Stimulated activated naive B cell treated with anti-CD40 and anti-IgM and Interleukin-4, amounts not matched to agents 10 μg/mL and 1 μg/mL and 100 μg/mL, for 72 hours (primary cell): ENCODE data around the gene SPACA4.
A peak's percentile ranks its signal among the peaks of the same experiment; 100 is the strongest.

Experiments used
- ATAC-seq, 2 donors: fragments of 150-1000 bp; cut with Tn5 transposase; replicated peaks; 2 replicates each; pipeline ENCODE4 v1.10.0; 2021; ENCODE audit warnings: moderate library complexity in 1 of 2
- DNase-seq: peaks from one replicate; pipeline ENCODE4 v3.0.0; 2021
- H3K27ac Mint-ChIP-seq: one replicate; pipeline ENCODE4 v1.8.0; 2022; ENCODE audit warnings: mild to moderate bottlenecking, mixed read lengths
- H3K27me3 Mint-ChIP-seq, 2 donors: one replicate each; pipeline ENCODE4 v1.8.0; 2022; ENCODE audit warnings: mixed read lengths in 2 of 2
- H3K36me3 Mint-ChIP-seq, 2 donors: one replicate each; pipeline ENCODE4 v1.8.0; 2022; ENCODE audit warnings: mixed read lengths in 2 of 2, mild to moderate bottlenecking in 1 of 2
- H3K4me1 Mint-ChIP-seq, 2 donors: one replicate each; pipeline ENCODE4 v1.8.0; 2022; ENCODE audit warnings: mixed read lengths in 2 of 2, mild to moderate bottlenecking in 1 of 2
- H3K4me3 Mint-ChIP-seq, 2 donors: one replicate each; pipeline ENCODE4 v1.8.0; 2022; ENCODE audit warnings: mild to moderate bottlenecking in 2 of 2, mixed read lengths in 2 of 2, moderate library complexity in 1 of 2
- H3K9me3 Mint-ChIP-seq, 2 donors: one replicate each; pipeline ENCODE4 v1.8.0; 2022; ENCODE audit warnings: mixed read lengths in 2 of 2, mild to moderate bottlenecking in 1 of 2

SPACA4 gene

DNA sequence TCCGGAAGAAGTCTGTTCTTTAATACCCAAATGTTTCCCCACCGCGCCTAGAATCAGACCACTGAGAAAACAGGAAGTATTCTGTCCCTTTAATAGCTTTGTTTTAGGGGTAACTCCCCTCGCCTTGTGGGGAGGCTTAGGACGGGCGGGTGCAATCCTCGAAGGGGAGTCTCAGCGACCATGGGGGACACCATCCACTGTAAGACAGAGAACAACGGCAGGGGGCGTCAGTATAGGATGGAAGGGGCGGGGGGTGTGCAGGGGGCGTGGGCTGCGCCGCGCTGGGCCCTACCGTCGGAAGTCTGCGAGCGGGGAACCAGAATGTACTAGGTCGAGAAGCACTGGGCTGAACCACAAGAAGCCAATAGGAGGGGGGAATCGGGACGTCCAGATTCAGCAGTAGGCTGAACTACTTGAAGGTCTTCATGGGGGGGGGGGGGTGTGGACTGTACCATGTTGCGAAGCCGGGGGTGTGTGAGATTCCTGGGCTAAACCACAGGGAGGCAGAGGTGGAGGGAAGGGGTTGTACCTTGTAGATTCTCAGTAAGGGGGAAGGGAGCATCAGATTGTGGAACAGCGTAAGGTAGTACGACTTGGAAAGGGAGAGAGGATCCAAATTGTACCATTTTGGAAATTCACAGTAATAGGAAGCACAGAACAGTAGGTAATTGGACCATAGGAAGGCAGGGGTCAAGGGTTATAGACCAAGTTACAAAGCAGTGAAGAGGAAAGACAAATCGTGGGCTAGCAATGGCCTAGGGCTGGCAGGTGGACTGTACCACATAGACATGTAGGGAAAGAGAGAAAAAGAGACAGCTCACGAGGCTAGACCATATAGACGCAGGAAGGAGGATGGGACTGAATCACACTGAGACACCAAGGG, 31.6 kb downstream of the SPACA4 start:
- Mint-ChIP-seq H3K27me3 (no peaks in the 10 kb centered on the region), H3K4me1 (peaks cover 40 to 58% of the 10 kb centered on the region in 2 donors), H3K9me3 (peaks cover 8 to 9% of the 10 kb centered on the region in 2 donors), H3K36me3 (peaks cover 5 to 16% of the 10 kb centered on the region in 2 donors), H3K4me3 (peak overlapping the region; percentile 88 to 92), H3K27ac (peak overlapping the region; percentile 99)
- ATAC-seq (peak; percentile 30 to 44), DNase-seq (peak; percentile 77)

DNA sequence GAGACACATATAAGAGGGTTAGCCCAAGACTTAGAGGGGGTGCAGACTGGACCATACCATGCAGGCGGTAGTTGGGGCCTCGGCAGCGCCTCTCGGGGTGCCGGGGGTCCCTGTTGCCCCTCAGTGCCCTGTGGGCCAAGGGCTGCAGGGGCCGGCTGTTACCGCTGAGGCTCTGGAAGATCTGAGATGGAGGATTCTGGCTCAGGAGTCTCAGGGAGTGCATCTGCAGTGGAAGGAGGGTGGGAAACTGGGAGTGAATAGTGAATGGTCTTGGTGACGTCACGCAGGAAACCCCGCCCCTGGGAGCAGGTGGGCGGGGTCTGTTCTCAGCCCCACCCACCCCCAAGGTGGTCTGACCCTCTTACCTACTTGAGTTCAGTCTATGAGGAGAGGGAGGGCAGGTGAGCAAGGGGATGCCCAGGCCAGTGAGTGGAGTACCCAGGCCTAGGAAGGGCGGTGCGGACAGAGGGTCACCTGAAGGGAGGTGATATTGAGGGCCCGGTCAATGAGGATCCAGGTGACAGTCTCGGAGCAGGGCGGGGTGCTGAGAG, 32.4 kb downstream of the SPACA4 start:
- peaks cover 5 to 16% of the 10 kb centered on the region in 2 donors for H3K36me3 Mint-ChIP-seq
- peaks cover 8 to 9% of the 10 kb centered on the region in 2 donors for H3K9me3 Mint-ChIP-seq
- DNase-seq (no peak), ATAC-seq (no peak)
- peak overlapping the region; percentile 99 for H3K27ac Mint-ChIP-seq
- H3K4me1 Mint-ChIP-seq, result peaks cover 35 to 51% of the 10 kb centered on the region in 2 donors
- peak overlapping the region; percentile 88 to 92 for H3K4me3 Mint-ChIP-seq
- H3K27me3 Mint-ChIP-seq, result no peaks in the 10 kb centered on the region

DNA sequence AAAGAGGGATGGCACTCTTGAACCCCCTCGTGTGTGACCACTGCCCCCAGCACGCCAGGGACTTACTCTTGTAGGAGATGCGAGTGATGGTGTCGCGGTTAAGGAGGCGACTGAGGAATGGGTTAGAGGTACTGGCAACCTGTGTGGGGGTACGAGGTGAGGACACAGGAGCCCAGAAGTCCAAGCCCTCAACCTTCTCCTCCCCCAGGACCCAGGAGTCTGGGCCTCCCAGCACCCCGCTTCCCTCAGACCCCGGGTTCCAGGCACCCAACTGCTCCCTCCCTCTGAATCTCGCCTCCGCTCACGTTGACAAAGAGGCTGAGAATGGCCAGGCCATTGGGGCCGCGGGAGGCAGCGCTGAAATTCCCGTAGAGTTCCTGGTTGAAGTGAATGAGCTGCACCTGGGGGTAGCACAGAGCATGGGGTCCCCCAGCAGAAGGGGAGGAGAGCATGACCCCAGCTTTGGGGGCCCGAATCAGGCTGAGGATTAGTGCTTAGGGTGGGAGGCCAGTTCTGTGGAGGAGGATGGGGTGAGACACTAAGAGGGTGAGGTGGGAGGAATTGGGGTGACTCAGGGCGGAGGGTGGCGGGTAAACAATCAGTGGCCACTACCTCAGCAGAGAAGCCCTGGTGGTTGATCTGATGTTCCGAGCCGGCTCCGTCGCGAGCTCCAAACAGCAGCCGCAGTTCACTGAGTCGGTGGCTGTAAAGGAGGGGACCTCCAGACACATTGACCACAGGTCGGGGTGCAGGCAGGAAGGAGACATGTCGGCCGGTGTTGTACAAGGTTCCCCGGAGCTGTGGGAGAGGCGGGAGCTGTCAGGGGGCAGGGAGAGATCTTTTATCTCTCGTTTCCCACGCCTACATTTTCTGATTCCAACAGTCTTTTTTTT, 33.2 kb downstream of the SPACA4 start:
- DNase-seq, result no peak
- peak overlapping the region; percentile 99 for H3K27ac Mint-ChIP-seq
- peaks cover 5 to 16% of the 10 kb centered on the region in 2 donors for H3K36me3 Mint-ChIP-seq
- peaks cover 33 to 49% of the 10 kb centered on the region in 2 donors for H3K4me1 Mint-ChIP-seq
- peaks cover 8 to 9% of the 10 kb centered on the region in 2 donors for H3K9me3 Mint-ChIP-seq
- no peak for ATAC-seq
- H3K27me3 Mint-ChIP-seq, result no peaks in the 10 kb centered on the region
- peak overlapping the region; percentile 58 to 92 for H3K4me3 Mint-ChIP-seq

DNA sequence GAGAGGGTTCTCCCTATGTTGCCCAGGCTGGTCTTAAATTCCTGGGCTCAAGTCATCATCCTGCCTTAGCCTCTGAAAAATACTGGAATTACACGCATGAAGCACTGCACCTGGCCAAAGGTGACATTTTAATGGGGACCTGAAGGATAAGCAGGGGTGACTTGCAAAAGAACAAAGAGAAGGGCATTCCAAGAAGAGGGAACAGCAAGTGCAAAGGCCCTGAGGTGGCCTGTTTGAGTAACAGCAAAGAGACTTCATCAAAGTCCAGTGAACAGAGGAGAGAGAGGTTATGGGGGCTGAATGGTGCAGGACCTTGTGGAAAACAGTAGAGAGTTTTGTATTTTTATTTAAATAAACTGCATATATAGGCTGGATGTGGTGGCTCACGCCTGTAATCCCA, 35.3 kb downstream of the SPACA4 start:
- no peaks in the 10 kb centered on the region for H3K27me3 Mint-ChIP-seq
- H3K4me1 Mint-ChIP-seq, result peaks cover 36 to 53% of the 10 kb centered on the region in 2 donors
- no peak overlapping the region for H3K27ac Mint-ChIP-seq
- peaks cover 8 to 9% of the 10 kb centered on the region in 2 donors for H3K9me3 Mint-ChIP-seq
- no peak for ATAC-seq
- no peak overlapping the region for H3K4me3 Mint-ChIP-seq
- DNase-seq, result no peak
- peaks cover 3 to 16% of the 10 kb centered on the region in 2 donors for H3K36me3 Mint-ChIP-seq

DNA sequence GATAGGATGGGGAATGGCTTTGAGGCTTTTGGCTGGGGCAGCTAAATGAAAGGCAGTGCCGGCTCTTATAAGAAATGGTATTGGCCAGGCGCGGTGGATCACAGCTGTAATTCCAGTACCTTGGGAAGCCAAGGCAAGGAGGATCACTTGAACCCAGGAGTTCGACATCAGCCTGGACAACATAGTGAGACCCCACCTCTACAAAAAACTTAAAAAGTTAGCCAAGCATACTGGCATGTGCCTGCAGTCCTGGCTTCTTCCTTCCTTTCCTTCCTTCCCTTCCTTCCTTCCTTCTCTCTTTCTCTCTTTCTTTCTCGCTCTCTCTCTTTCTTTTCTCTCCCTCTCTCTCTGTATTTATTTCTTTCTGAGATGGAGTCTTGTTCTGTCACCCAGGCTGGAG, 36.3 kb downstream of the SPACA4 start:
- Mint-ChIP-seq H3K9me3 (peaks cover 8 to 9% of the 10 kb centered on the region in 2 donors), H3K27me3 (no peaks in the 10 kb centered on the region), H3K4me3 (no peak overlapping the region), H3K27ac (peak overlapping the region; percentile 81), H3K36me3 (peaks cover 3 to 16% of the 10 kb centered on the region in 2 donors), H3K4me1 (peaks cover 38 to 52% of the 10 kb centered on the region in 2 donors)
- DNase-seq (no peak), ATAC-seq (no peak)

DNA sequence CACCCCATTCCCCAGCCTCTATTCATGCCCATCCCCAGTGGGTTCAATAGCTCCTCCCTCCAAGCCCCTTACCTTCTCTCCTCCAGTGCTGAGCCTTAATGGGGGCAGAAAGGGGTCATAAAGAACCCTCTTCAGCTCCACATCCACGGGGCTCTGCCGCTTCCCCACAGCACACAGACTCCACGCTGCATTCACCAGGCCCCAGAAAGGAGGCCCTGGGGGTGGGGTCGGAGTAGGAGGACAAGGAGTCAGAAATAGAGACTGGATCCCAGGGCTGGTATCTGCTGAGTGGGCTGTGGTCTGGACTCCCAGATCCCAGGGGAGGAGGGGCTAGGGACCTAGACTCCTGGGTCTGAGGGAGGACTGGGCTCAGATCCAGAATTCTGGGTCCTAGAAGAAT, 37.8 kb downstream of the SPACA4 start:
- no peak for ATAC-seq
- no peaks in the 10 kb centered on the region for H3K27me3 Mint-ChIP-seq
- H3K4me1 Mint-ChIP-seq, result peaks cover 30 to 40% of the 10 kb centered on the region in 2 donors
- peaks cover 0 to 5% of the 10 kb centered on the region in 2 donors for H3K36me3 Mint-ChIP-seq
- no peak for DNase-seq
- no peak overlapping the region for H3K4me3 Mint-ChIP-seq
- no peak overlapping the region for H3K27ac Mint-ChIP-seq
- H3K9me3 Mint-ChIP-seq, result no peaks in the 10 kb centered on the region

DNA sequence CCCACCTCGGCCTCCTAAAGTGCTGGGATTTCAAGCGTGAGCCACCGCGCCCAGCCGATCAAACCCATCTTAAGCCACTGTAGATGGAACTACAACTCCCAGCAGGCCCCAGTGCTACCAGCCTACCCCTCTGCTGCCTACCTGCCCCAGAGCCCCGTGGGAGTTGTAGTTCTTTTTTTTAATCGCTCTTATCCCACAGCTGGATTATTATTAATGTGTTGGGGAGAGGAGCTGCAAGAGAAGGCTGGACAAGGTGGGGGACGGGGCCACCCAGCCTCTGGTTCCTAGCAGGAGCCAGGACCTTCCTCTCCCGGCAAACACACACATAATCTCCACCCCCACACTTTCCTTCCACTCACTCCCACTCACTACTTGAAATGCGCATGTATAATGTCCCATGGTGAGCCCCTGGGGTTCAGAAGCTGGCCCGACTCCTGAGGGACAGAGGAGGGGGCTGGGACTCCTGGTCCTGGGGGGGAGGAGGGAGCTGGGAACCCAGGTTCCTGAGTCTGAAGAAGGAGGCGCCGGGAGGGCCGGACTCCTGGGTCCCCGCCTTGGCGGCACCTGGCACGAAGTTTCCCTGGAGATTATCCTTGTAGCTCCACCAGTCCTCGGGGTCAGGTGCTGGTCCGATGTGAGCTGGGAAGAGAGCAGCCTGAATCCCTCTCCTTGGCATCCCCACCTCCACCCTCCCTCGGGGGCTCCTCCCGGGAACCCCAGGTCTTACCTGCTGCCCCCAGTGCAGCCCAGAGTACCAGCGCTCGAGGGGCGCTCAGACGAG, 38.5 kb downstream of the SPACA4 start:
- Mint-ChIP-seq H3K4me3 (peak overlapping the region; percentile 80 to 89), H3K36me3 (peaks cover 0 to 3% of the 10 kb centered on the region in 2 donors), H3K4me1 (peaks cover 26 to 39% of the 10 kb centered on the region in 2 donors), H3K9me3 (no peaks in the 10 kb centered on the region), H3K27me3 (no peaks in the 10 kb centered on the region), H3K27ac (peak overlapping the region; percentile 72)
- peak; percentile 77 to 81 for ATAC-seq
- DNase-seq, result peak; percentile 62

DNA sequence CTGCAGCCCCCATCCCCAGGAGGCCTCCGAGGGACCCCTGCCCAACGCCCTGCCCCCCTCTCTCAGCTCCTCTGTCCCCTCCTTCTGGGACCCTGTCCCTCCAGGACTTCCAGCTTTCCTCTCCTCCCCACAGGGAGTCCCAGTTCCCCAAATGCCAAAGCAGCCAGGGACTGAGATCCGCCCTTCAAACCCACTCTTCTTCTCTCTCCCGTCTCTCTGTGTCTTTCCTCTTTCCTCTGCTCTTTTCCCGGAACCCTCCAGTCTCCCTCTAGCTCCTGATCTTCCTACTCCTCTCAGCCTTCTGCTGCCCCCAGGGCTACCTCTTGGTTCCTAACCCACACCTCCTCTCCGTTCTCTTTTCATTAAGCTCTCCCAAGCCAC, 39.1 kb downstream of the SPACA4 start:
- DNase-seq, result no peak
- ATAC-seq, result no peak
- H3K4me3 Mint-ChIP-seq, result peak overlapping the region; percentile 80 to 89
- no peaks in the 10 kb centered on the region for H3K27me3 Mint-ChIP-seq
- peaks cover 25 to 38% of the 10 kb centered on the region in 2 donors for H3K4me1 Mint-ChIP-seq
- peaks cover 0 to 2% of the 10 kb centered on the region in 2 donors for H3K36me3 Mint-ChIP-seq
- no peaks in the 10 kb centered on the region for H3K9me3 Mint-ChIP-seq
- H3K27ac Mint-ChIP-seq, result peak overlapping the region; percentile 72

DNA sequence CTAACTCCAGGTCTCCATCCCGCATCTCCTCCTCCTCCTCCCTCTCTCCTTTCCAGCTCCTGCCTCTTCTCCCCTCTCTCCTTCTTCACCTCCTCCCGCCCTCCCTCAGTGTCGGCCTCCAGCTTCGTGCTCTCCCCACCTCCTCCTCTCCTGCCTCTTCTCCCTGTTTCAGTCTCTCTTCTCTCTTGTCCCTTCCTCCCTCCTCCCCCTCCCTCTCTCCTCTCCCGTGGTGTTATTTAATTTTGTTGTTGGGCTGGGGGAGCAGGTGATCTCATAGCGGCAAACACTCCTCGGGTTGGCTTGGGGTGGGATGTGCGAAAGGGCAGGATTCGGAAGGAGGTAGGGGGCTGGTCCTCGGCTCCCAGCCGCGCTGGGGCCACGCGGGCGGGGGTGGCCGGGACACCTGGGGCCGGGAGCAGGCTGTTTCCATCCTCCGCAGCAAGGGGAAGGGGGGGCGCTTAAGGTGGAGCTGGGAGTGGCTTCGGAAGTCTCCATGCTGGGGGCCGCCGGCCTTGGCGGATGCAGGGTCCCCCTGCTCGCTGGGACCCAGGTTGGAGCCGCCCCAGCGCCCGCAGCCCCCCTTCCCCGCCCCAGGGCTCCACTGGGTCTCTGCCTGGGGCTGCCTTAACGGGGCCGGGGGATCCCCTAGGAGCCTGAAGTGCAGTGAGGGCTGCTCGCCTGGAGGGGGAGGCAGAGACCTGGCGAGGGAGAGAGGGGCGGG, 39.6 kb downstream of the SPACA4 start, which contains the start of gene CA11:
Gene CA11, minus strand, starts transcription at position 187 of the 721 bp plus-strand sequence. CDS start 555 bp downstream, outside the sequence.
- Mint-ChIP-seq H3K27me3 (no peaks in the 10 kb centered on the region), H3K4me1 (peaks cover 28 to 38% of the 10 kb centered on the region in 2 donors), H3K4me3 (peak within 1 kb of the TSS; percentile 80 to 89), H3K27ac (peak within 1 kb of the TSS; percentile 72), H3K36me3 (peaks cover 0 to 2% of the 10 kb centered on the region in 2 donors), H3K9me3 (no peaks in the 10 kb centered on the region)
- DNase-seq, result peak; percentile 91
- peak; percentile 80 to 86 for ATAC-seq

DNA sequence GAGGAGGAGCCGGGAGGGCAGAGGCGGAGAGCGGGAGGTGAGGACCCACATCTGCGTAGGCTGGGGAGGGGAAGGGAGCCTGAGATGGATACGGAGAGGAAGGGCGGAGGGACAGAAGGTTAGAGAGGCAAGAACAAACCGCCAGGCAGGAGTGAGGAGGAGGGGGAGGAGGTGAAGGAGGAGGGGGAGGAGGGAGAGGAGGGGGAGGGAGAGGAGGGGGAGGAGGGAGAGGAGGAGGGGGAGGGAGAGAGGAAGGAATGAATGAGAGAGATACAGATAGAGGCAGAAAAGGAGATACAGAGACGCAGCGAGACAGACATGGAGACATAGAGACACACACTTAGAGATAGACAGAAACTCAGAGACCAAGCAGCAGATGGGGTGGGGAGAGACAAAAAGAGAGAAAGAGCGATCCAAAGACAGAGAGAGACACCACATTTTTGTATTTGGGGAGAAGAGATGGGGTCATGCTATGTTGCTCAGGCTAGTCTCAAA, 40.2 kb downstream of the SPACA4 start:
- no peaks in the 10 kb centered on the region for H3K9me3 Mint-ChIP-seq
- no peak for ATAC-seq

DNA sequence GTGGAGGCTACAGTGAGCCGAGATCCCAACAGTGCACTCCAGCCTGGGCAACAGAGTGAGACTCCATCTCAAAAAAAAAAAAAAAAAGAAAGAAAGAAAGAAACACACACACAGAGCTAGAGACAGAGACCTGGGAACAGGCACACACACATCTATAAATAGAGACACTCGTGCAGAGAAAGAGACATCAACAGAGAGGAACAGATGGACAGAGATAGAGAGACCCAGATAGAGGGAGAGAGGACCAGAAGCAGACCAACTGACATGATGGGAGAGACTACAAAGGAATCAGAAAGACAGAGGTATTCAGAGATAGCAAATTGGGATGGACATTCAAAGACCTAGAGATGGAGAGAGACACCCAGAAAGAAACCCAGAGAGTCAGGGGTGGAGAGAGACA, 41.6 kb downstream of the SPACA4 start:
- ATAC-seq (no peak), DNase-seq (no peak)
- peak overlapping the region; percentile 60 for H3K27ac Mint-ChIP-seq
- H3K36me3 Mint-ChIP-seq, result no peaks in the 10 kb centered on the region
- H3K4me1 Mint-ChIP-seq, result peaks cover 32 to 45% of the 10 kb centered on the region in 2 donors
- H3K9me3 Mint-ChIP-seq, result no peaks in the 10 kb centered on the region
- no peaks in the 10 kb centered on the region for H3K27me3 Mint-ChIP-seq
- H3K4me3 Mint-ChIP-seq, result peak overlapping the region in 1 of 2 donors; percentile 19

More for the DNA sequence above, 40.2 kb downstream of the SPACA4 start:
- Mint-ChIP-seq H3K27me3 (no peaks in the 10 kb centered on the region), H3K4me1 (peaks cover 30 to 38% of the 10 kb centered on the region in 2 donors), H3K4me3 (peak overlapping the region; percentile 80 to 89), H3K36me3 (no peaks in the 10 kb centered on the region), H3K27ac (peak overlapping the region; percentile 53)
- DNase-seq, result no peak

DNA sequence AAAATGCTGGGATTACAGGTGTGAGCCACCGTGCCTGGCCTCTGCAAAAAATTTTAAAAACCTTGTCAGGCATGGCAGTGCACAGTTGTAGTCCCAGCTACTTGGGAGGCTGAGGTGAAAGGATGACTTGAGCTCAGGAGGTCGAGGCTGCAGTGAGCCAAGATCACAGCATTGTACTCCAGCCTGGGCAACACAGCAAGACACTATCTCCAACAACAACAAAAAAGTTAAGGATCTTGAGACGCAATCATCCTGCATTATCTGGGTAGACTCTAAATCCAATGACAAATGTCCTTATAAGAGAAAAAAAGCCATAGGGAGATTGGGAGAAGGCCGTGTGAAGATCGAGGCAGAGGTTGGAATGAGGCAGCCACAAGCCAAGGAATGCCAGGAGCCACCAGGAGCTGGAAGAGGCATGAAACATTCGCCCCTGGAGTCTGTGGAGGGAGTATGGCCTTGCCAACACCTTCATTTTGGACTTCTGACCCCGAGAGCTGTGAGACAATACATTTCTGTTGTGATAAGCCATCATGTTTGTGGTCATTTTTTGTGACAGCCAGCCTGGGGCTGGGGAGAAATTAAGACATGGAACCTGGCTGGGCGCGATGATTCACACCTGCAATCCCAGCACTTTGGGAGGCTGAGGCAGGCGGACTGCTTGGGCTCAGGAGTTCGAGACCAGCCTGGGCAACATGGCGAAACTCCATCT, 44.6 kb downstream of the SPACA4 start:
- ATAC-seq, result no peak

More for the DNA sequence above, 44.6 kb downstream of the SPACA4 start:
- no peak overlapping the region for H3K4me3 Mint-ChIP-seq
- H3K27me3 Mint-ChIP-seq, result no peaks in the 10 kb centered on the region
- no peaks in the 10 kb centered on the region for H3K9me3 Mint-ChIP-seq
- no peaks in the 10 kb centered on the region for H3K36me3 Mint-ChIP-seq
- H3K27ac Mint-ChIP-seq, result peak overlapping the region; percentile 27
- peaks cover 22 to 26% of the 10 kb centered on the region in 2 donors for H3K4me1 Mint-ChIP-seq
- no peak for DNase-seq
